ENCODE results near the gene ITIH4.
"Not testable (repeated sequence)": the region's sequence is repeated elsewhere in the genome, so short reads cannot be mapped to it uniquely, and the experiment has no call there.

The ITIH4 gene

DNA sequence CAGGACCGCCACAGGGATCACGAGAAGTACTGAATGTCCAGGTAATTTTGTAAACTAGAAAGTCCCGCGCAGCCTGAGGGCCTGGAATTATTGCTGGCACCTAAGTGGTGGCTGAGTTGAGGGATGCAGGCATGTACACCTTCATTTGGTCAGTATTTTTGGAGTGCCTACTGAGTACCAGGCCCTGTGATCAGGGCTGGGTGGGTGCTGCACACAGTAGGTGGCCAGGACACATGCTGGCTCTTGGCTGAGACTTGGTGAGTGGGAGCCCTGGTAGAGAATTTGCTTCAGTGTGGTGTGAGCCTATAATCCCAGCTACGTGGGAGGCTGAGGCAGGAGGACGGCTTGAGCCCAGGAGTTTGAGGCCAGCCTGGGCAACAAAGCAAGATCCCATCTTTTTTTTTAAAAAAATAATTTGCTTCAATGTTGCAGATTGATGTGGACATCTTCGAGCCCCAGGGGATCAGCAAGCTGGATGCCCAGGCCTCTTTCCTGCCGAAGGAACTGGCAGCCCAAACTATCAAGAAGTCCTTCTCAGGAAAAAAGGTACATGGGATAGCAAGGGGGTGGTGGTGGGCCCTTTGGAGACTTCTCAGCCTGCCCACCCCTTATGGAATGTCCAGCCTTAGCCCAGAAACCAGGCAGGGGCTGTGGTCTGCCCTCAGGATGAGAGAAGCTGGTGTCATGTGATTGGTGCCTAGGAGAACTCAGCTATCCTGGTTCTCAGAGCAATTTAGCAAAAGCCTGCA, 50.5 kb downstream of the ITIH4 start:
- no peak for DNase-seq

DNA sequence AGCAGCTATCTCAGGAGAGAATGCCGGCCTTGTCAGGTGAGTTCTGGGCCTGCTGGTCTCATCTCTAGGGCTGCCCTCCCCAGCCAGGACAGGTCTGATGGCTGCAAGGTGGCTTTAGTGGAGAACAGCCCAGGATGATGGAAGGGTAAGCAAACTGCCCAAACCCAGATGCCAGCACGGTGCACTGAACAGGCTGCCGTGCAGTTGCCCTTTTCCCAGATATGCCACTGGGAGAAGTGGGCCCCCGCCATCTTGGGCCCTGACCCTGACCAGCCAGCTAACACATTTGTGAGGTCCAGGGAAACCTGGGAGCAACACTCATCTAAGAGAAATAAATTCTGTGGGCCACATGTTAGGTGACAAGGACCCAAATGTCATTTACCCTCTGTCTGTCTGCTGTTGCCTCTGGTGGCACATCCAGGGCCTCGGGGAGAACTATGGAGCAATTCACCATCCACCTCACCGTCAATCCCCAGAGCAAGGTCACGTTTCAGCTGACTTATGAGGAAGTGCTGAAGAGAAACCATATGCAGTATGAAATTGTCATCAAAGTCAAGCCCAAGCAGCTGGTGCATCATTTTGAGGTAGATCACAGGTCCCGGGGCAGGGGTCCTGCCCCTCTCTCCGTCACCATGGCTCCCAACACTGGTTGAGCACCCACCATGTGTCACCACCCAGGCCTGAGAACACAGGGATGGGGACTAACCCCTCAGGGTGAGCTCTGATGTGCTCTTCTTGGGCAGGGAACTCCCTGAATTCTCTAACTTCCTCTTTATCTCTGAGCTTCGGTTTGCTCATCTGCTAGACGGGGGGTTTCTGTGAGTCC, 51.2 kb downstream of the ITIH4 start:
- DNase-seq: no peak

DNA sequence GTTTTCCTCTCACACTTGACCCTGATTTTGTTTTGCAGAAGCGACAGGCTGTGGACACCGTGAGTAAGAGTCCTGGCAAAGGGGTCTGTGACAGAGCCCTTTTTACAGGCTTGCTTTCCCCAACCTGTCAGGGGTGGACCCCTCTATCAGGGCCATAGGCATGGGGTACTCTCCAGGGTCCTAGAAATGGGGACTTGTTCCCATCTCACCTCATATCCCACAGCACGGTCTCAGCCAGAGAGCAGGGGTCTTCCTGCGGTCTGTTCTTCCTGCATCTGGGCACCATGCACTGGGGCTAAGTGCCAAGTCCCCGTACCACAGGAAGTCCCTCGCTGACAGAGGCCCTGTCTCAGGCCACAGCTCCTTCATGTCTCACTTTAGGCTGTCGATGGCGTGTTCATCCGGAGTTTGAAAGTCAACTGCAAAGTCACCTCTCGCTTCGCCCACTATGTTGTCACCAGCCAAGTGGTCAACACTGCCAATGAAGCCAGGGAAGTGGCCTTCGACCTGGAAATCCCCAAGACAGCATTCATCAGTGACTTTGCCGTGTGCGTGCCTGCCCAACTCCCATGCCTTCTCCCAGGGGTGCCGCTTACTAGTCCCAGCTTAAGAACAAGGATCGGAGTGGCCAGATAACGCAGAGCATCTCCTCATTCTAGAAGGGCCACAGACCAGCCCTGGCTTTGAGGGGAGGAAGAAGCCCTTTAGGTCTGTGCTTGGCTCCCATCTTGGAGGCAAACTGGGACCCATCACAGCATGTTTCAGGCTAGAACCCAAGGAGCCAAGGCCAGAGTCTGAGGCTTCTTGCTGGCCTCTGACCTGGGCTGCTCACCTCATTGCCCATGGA, 52.3 kb downstream of the ITIH4 start:
- no peak for DNase-seq

DNA sequence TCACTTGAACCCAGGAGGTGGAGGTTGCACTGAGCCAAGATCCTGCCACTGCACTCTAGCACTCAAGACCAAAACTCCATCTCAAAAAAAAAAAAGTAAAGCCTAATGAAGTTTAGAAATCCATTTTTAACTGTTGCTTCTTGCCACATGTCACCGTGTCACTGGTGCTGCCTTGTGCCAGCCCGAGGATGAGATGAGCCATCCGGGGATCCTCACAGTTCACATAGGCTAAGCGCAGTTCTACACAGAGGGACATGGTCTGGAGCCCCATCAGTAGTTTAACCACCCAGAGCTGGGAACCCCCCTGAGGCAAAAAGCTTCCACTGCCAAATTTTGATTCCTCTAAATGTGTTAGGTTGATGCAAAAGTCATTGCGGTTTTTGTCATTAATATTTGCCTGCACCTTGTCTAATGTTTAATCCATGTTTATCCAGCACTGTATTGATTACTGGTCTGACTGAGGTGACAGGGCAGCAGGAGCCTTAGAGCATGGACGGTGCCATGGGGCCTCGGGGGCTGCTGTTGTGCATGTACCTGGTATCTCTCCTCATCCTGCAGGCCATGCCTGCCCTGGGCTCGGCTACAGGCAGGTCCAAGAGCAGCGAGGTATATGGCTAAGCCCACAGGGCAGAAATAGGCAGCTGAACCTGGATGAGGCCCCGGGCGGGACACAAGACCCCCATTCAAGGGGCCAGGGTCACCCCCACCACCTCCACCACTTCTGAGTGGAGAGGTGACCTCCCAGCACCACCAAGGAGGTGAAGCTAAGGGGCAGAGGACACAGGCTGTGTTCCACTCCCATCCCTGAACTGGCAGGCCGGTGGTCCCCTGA, 53.1 kb downstream of the ITIH4 start, which contains the start of gene ITIH1:
TSS of gene ITIH1 (plus strand) at position 473 of the 832 bp plus-strand sequence. CDS start at position 490, 17 bp downstream.
- DNase-seq: no peak

DNA sequence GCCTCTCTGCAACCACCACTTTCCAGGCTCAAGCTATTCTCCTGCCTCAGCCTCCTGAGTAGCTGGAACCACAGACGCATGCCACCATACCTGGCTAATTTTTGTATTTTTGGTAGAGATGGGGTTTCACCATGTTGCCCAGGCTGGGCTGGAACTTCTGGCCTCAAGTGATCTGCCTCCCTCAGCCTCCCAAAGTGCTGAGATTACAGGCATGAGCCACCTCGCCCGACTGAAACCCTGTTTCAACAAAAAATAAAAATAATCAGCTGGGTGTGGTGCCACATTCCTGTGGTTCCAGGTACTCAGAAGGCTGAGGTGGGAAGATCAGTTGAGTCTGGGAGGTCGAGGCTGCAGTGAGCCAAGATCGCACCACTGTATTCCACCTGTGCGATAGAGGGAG, 54.0 kb downstream of the ITIH4 start:
- DNase-seq: not testable (repeated sequence)

DNA sequence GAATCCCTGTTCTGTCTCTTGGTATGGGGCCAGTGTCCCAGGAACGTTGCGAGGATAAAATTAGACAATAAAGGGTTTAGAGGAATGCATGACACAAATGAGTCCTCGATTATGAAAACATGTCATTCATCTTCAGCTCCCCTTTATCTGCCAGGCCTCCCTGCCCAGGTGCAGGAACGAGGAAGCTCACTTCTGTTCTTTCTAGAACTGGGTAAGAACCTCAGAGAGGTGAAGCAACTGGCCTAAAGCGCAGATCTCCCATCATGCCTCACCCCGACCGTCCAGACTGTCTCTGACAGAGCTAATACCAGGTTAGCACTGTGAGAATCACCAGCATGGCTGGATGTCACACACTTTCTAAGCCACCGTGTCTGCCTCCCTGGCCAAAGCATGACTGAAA, 54.6 kb downstream of the ITIH4 start:
- DNase-seq: no peak

DNA sequence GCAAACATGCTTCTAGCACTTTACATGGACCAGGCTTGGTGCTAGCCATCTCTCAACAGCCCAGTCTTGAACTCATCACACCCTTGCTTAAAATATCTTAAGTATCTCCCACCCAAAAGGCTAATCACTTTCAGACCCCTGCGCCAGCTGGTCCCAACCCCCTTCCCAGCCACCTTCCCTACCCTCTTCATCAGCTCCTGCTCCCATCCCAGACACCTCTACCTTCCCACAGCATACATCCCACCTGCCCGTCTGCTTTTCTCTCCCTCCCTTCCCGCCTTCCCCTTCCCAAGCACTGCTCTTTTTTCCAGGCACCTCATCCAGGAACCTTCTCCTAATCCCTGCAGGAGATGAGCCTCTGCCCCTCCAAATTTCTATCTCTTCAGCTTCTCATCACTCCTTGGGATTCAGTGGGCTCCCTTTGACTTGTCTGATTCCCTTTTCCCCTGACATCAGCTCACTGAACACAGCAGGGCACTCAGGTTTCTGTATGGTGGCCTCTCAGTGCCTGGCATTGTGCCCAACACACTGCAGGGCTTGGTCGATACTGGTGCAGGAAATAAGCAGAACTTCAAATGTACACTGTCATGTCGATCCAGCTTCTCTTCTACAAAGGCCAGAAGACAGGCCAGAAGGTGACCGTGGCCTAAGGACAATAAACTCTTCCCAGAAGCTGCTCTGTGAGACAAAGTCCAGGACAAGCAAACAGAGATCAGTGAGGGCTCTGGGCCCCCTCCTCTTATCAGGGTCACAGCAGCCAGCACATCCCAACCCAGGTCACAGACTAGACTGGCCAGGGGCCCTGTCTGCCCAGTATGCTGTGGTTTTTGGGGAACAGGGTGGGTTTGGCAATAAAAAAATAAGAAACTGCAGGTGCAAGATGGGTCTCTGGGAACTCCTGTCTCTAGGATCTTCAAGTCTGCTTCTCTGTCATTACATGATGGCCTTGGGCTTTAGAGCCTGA, 55.3 kb downstream of the ITIH4 start:
- DNase-seq: no peak

DNA sequence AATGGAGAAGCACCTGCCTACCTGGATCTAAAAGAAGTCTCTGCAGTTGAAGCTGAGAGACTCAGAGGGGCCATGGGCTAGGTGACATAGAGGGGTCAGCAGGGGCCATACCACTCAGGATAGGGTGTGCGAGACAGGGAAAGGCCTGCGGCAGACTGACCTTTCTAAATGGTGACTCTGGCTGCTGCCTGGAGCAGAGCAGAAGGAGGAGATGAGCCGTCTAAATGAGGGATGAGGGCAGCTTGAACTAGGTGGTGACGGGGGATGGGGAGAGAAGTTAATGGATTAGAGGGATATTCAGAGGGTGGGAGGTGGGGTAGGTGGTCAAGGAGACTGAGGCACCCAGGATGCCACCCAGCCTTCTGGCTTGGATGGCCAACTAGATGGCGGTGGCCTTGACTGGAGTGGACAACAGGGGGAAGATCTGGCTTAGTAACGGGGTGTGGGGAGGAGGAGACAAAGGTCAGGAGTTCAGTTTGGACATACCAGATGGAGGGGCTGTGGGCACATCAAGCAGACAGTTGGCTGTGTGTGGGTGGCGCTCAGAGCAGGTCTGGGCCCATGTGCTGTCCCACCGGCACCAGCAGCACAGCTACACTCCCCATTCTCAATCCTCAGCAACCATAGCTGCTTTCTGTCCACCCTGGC, 56.3 kb downstream of the ITIH4 start:
- DNase-seq: no peak

DNA sequence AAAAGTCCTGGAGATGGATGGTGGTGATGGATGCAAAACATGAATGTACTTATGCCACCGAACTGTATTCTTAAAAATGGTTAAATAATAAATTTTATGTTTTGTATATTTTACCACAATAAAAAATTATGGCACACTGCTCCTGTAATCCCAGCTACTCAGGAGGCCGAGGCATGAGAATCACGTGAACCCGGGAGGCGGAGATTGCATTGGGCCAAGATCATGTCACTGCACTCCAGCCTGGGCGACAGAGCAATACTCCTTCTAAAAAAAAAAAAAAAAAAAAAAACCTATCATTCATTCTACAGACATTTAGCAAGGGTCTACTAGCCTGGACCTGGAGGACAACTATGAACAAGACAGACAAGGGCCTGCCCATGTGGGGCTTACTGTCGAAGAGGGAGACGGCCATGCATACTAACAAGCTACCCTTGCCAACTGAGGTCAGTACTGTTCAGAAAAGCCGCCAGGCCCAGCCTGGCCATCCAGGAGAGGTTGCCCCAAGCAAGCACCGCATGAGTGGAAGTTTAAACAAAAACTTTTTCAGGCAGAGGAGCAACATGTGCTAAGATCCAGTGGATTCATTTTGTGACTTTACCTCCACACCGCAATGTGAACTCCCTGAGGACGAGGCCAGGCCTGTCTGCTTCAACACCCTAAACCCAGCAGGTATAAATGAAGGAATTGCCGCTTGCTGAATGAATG, 57.0 kb downstream of the ITIH4 start:
- DNase-seq: no peak

DNA sequence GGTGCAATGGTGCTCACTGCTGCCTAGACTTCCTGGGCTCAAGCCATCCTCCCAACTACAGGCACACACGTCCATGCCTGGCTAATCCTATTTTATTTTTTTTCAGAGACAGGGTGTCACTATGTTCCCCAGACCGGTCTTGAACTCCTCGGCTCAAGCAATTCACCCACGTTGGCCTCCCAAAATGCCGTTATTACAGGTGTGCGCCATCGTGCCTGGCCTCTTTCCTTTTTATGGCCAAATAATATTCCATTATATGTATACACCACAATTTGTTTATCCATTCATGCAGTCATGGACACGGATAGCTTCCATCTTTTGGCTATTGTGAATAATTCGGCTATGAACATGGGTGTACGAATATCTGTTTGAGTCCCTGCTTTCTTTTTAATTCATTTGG, 58.8 kb downstream of the ITIH4 start:
- DNase-seq: no peak

DNA sequence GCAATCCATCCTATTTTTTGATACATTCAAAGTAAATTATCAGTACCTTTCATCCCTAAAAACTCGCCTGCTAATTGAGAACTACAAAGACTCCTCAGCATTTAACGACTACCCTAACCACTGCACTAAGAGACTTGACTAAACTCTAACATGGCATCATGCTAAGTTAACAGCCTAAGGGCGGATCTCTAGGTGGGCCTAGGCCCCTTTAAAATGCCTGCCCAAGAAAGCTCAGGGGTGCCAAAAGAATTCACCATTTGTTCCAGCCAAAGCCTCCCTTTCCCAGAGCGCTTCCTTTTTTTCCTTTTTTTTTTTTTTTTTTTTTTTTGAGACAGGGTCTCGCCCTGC, 59.2 kb downstream of the ITIH4 start:
- DNase-seq: no peak

DNA sequence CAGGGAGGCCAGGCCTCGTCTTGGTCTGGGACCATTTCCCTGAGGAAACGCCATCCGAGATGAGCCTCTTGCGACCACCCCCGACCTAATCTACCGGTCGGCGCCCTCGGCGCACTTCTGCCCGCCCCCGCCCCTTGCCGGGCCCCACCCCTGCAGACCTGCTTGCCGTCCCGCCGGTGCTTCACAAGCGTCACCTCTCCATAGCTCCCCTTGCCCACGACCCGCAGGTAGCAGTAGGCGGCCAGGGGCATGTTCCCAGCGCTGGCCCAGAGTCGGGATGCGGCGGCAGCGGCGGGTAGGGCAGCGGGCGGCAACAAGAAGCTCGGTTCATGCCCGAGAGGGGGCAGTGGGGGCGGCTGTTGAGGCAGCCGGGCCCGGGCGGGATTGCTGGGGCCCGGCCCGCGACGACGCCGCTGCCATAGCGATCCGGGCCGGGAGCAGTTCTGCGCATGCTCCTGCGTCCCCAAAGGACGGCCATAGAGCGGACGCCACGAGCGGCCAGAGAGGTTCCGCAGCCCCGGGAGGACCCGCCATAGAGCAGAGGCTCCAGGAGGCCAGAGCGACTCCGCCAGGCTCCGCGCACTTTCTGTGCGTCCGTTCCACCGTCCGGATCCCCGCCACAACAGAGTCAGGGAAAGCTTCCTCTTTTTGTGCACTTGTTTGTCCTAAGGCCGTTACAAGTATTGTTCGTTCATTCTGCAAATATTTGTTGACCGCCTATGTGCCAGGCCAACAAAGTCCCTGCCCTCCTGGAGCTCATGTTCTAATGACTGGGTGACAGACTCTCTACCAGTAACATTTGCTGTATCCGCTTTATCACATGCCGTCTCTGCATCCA, 59.8 kb downstream of the ITIH4 start, which contains the start of gene NEK4:
TSS of gene NEK4 (minus strand) at position 445 of the 838 bp plus-strand sequence. CDS start at position 251, 194 bp downstream.
- DNase-seq: peak; percentile 86

DNA sequence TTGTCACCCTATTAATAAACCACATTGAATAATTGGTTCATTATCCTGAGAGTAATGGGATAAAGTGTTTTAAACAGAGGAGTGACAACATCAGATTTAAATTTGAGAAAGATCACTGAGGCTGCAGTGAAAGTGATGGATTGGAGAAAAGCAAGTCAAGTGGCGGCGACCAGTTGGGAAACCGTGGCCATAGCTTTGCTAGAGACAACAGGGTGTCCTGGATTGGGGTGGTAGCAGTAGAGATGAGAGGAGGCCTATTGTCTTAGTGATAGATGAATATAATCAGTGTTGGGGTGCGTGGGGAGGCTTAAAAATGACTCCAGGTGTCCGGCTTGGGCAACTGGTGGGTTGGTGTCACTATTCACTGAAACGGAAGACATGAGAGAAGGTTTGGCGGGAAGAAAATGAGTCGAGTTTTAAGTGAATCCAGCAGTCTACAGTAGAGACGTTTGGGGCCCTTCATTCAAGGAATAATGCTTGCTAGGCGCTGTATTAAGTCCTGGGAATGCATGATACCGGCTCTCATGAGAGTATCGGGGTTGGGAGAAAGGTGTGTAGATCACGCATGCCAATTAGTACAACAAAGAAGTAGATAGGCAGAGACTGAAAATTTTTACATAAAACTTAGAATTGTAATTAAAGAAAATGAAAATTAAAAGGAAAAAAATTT, 60.6 kb downstream of the ITIH4 start:
- no peak for DNase-seq

DNA sequence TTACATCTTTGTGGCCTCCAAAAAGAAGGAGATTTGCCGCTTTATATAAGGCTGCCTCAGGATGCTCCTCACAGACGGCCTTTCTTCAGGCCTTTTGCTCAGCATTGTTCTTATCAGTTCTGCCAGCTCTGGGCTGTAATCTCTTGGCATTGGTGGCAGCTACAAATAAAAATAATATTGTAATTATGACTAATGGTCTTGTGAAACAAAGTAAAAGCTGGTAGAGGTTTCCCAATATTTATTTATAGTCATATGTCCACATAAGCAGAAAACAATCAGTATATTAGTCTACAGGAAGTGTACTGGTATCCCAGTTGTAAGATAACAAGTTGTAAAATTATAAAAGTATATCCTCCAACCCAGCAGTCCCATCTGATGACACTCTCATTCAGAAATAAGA, 67.0 kb downstream of the ITIH4 start:
- no peak for DNase-seq
